Measurements from ENCODE around the gene EYS.

GRCh38 chr6:65633501-65633900 lies 73.5 kb downstream of the EYS start:
- TF ChIP-seq CTCF (IDR thresholded peaks at IDR 0.05 in 2 of 3, conservative IDR thresholded peaks at IDR 0.05 in 1 of 3; ENCODE audit: borderline replicate concordance in 1 of 3, insufficient read depth in 1 of 3, low read depth in 2 of 3, low read length in 2 of 3) (no peak), POLR2AphosphoS5 (IDR thresholded peaks at IDR 0.05; ENCODE audit: low read depth, low read length) (no peak), EZH2 (IDR thresholded peaks at IDR 0.05) (no peak), EZH2phosphoT487 (IDR thresholded peaks at IDR 0.05; ENCODE audit: borderline replicate concordance) (no peak), ATF3 (IDR thresholded peaks at IDR 0.05) (no peak), EGR1 (IDR thresholded peaks at IDR 0.05; ENCODE audit: low read depth) (no peak), POLR2A (IDR thresholded peaks at IDR 0.05; ENCODE audit: borderline replicate concordance, extremely low read depth, insufficient read depth, insufficient read length) (no peak)
- TF ChIP-seq, protein P1, sequence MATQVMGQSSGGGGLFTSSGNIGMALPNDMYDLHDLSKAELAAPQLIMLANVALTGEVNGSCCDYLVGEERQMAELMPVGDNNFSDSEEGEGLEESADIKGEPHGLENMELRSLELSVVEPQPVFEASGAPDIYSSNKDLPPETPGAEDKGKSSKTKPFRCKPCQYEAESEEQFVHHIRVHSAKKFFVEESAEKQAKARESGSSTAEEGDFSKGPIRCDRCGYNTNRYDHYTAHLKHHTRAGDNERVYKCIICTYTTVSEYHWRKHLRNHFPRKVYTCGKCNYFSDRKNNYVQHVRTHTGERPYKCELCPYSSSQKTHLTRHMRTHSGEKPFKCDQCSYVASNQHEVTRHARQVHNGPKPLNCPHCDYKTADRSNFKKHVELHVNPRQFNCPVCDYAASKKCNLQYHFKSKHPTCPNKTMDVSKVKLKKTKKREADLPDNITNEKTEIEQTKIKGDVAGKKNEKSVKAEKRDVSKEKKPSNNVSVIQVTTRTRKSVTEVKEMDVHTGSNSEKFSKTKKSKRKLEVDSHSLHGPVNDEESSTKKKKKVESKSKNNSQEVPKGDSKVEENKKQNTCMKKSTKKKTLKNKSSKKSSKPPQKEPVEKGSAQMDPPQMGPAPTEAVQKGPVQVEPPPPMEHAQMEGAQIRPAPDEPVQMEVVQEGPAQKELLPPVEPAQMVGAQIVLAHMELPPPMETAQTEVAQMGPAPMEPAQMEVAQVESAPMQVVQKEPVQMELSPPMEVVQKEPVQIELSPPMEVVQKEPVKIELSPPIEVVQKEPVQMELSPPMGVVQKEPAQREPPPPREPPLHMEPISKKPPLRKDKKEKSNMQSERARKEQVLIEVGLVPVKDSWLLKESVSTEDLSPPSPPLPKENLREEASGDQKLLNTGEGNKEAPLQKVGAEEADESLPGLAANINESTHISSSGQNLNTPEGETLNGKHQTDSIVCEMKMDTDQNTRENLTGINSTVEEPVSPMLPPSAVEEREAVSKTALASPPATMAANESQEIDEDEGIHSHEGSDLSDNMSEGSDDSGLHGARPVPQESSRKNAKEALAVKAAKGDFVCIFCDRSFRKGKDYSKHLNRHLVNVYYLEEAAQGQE (IDR thresholded peaks at IDR 0.05; ENCODE audit: low read depth), result no peak
